Activated naive CD4-positive, alpha-beta T cell treated with anti-CD3 and anti-CD28 coated beads, Interleukin-2, amount 50 U/mL, for 72 hours (primary cell): Measurements from ENCODE around the gene ALOX15B. TPM values are rescaled to one million over a fixed set of nuclear protein-coding genes. Genes with fewer than 3 reads are reported as not detected.

ENCODE experiments used
- ATAC-seq, 2 donors: fragments of 150-1000 bp; cut with Tn5 transposase; 2 replicates each; pipeline ENCODE4 v1.10.0; 2021; ENCODE audit warnings: mild to moderate bottlenecking in 2 of 2, moderate library complexity in 2 of 2
- DNase-seq, 2 donors: peaks; one replicate each; pipeline ENCODE4 v3.0.0; 2021 to 2022; ENCODE audit warnings: low spot score in 2 of 2
- H3K27ac Mint-ChIP-seq, 2 donors: one replicate each; pipeline ENCODE4 v1.8.0; 2022; ENCODE audit warnings: mild to moderate bottlenecking in 2 of 2, mixed read lengths in 2 of 2
- H3K36me3 Mint-ChIP-seq, 2 donors: one replicate each; pipeline ENCODE4 v1.8.0; 2022; ENCODE audit warnings: mixed read lengths in 2 of 2
- H3K9me3 Mint-ChIP-seq, 2 donors: one replicate each; pipeline ENCODE4 v1.8.0; 2022; ENCODE audit warnings: mixed read lengths in 2 of 2
- total RNA-seq, 2 donors: library from RNA; stranded (reverse); gene quantifications; one replicate each; pipeline ENCODE4 v1.2.3, GENCODE V29; 2022

ALOX15B gene
- total RNA-seq, 2 donors from 2014 or later = not detected

GRCh38 chr17:8007836-8008235 is 31.0 kb upstream of the ALOX15B start:
- Mint-ChIP-seq H3K36me3 (no peaks in the 10 kb centered on the region), H3K27ac (no peak overlapping the region), H3K9me3 (no peaks in the 10 kb centered on the region)
- ATAC-seq (no peak), DNase-seq (no peak)

DNA sequence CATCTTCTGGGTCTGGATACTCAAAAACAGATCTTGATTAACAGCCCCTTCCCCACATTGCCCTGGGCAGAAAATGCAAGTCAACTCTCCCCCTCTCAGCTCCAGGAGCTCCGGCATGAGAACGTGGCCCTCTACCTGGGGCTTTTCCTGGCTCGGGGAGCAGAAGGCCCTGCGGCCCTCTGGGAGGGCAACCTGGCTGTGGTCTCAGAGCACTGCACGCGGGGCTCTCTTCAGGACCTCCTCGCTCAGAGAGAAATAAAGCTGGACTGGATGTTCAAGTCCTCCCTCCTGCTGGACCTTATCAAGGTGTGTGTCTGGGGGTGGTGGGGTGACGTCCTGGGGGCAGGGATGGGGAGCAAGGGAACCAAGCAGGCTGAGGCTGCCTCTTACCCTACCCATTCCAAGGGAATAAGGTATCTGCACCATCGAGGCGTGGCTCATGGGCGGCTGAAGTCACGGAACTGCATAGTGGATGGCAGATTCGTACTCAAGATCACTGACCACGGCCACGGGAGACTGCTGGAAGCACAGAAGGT is 26.7 kb upstream of the ALOX15B start:
- no peak for ATAC-seq
- Mint-ChIP-seq H3K9me3 (no peaks in the 10 kb centered on the region), H3K36me3 (no peaks in the 10 kb centered on the region), H3K27ac (no peak overlapping the region)
- no peak for DNase-seq

DNA sequence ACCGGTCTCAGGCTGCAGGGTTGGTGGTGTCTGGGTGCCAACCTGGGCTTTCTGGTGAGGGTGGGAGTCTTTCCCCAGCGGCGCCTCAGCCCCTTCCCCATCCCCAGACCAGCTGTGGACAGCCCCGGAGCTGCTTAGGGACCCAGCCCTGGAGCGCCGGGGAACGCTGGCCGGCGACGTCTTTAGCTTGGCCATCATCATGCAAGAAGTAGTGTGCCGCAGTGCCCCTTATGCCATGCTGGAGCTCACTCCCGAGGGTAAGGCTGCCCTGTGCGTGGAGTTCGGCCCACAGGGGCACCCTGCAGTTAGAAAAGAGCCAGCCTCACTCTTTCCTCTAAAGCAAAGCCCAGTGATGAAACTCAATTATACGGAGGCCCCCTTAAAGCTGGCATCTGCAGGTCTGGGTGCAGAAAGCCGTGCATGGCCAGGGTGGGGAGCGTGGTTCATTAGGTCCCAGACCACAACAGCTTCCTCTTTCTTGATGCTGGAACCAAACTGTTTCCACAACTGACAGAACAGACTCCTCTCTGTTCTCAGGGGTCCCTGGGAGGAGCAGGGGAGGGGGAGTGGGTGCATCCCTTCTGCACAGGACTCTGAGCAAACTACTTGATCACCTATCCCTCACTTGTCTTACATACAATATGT is 25.7 kb upstream of the ALOX15B start:
- Mint-ChIP-seq H3K27ac (no peak overlapping the region), H3K36me3 (no peaks in the 10 kb centered on the region), H3K9me3 (no peaks in the 10 kb centered on the region)
- DNase-seq (no peak), ATAC-seq (no peak)

GRCh38 chr17:8013731-8014557 is 24.9 kb upstream of the ALOX15B start:
- peak overlapping the region in 1 of 2 donors; percentile 14 for H3K27ac Mint-ChIP-seq
- H3K36me3 Mint-ChIP-seq = no peaks in the 10 kb centered on the region
- DNase-seq (no peak), ATAC-seq (no peak)
- no peaks in the 10 kb centered on the region for H3K9me3 Mint-ChIP-seq

DNA sequence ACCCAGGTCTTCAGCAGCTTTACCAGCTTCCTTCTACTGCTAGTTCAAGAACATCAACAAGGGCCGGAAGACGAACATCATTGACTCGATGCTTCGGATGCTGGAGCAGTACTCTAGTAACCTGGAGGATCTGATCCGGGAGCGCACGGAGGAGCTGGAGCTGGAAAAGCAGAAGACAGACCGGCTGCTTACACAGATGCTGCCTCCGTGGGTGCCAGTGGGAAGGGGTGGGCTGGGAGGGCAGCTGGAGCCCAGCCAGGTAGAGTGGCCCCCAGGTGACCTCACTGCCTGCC is 24.4 kb upstream of the ALOX15B start:
- ATAC-seq (no peak), DNase-seq (no peak)
- no peaks in the 10 kb centered on the region for H3K36me3 Mint-ChIP-seq
- H3K27ac Mint-ChIP-seq = no peak overlapping the region
- H3K9me3 Mint-ChIP-seq = no peaks in the 10 kb centered on the region

DNA sequence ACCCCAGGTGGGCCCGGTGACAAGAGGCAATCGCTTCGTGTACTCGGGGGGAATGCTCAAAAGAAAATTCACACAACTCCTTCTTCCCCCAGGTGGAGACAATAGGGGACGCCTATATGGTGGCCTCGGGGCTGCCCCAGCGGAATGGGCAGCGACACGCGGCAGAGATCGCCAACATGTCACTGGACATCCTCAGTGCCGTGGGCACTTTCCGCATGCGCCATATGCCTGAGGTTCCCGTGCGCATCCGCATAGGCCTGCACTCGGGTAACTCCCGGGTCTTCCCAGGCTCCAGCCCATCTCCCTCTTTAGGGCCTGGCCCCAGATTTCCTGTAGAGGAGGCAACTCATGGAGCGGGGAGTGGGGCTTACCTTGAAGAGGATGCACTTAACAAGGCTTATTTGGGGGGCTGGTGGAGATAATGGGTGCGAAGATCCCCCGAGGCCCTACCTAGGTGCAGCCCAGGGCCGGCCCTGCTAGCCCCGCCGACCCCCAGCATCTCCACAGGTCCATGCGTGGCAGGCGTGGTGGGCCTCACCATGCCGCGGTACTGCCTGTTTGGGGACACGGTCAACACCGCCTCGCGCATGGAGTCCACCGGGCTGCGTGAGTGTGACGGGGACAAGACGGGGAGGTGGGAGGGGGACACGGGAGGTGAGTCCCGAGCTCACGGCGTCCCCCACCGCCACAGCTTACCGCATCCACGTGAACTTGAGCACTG is 23.5 kb upstream of the ALOX15B start:
- H3K27ac Mint-ChIP-seq = no peak overlapping the region
- ATAC-seq = no peak
- H3K9me3 Mint-ChIP-seq = no peaks in the 10 kb centered on the region
- no peak for DNase-seq
- H3K36me3 Mint-ChIP-seq = no peaks in the 10 kb centered on the region

DNA sequence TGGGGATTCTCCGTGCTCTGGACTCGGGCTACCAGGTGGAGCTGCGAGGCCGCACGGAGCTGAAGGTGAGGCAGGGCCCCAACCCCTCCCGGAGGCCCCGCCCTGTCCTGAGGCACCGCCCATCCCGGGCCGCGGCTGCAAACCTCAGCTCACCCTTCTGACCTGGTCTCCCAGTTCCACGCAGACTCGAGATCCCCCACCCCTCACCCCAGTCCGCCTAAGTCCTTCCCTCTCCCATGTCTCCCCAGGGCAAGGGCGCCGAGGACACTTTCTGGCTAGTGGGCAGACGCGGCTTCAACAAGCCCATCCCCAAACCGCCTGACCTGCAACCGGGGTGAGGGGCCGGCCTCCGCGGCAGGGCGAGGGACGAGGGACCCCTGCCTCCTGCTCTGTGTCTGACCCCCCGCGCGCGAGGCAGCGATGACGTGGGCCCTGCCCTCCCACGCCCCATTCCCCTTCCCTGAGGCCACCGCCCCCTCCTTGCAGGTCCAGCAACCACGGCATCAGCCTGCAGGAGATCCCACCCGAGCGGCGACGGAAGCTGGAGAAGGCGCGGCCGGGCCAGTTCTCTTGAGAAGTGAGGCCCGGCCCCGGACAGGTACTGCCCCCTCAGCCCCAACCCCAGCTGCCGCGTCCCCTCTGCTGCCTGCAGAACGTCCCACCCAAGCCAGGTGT is 22.8 kb upstream of the ALOX15B start:
- peak in 1 of 2 donors; percentile 42 for DNase-seq
- no peaks in the 10 kb centered on the region for H3K36me3 Mint-ChIP-seq
- no peak overlapping the region for H3K27ac Mint-ChIP-seq
- H3K9me3 Mint-ChIP-seq = no peaks in the 10 kb centered on the region
- ATAC-seq = peak; percentile 28 to 63

GRCh38 chr17:8016632-8017424 is 22.0 kb upstream of the ALOX15B start:
- Mint-ChIP-seq H3K9me3 (no peaks in the 10 kb centered on the region), H3K36me3 (no peaks in the 10 kb centered on the region), H3K27ac (no peak overlapping the region)
- peak; percentile 86 to 89 for ATAC-seq
- DNase-seq = peak in 1 of 2 donors; percentile 72

- H3K27ac Mint-ChIP-seq = no peak overlapping the region
- no peaks in the 10 kb centered on the region for H3K9me3 Mint-ChIP-seq
- ATAC-seq = no peak
Observed at GRCh38 chr17:8018436-8018835, 20.4 kb upstream of the ALOX15B start.

DNA sequence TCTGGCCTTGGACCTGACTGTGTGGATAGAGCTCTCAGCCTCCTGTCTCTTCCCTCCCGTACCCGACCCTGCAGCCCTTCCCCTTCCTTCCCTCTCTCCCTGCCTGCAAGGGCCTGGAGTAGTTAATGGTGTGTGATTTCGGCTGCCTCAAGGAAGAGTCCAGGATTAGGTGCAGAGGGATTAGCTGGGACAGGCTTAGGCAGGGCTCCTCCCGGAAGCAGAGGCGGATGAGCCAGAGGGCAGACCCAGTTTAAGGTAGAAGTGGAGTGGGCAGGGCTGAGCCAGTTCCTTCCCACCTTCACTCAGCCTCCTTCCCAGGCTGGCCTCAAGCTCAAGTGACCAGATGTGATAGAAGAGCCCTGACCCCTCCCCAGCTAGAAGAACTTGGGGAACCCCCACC is 19.7 kb upstream of the ALOX15B start:
- ATAC-seq (no peak), DNase-seq (no peak)
- Mint-ChIP-seq H3K27ac (peak overlapping the region in 1 of 2 donors; percentile 50), H3K36me3 (no peaks in the 10 kb centered on the region), H3K9me3 (no peaks in the 10 kb centered on the region)

More at GRCh38 chr17:8018436-8018835, 20.4 kb upstream of the ALOX15B start:
- no peaks in the 10 kb centered on the region for H3K36me3 Mint-ChIP-seq
- no peak for DNase-seq

GRCh38 chr17:8019665-8020650 is 18.9 kb upstream of the ALOX15B start:
- H3K9me3 Mint-ChIP-seq = no peaks in the 10 kb centered on the region
- H3K27ac Mint-ChIP-seq = peak overlapping the region; percentile 50 to 77
- ATAC-seq = no peak
- H3K36me3 Mint-ChIP-seq = no peaks in the 10 kb centered on the region
- no peak for DNase-seq

DNA sequence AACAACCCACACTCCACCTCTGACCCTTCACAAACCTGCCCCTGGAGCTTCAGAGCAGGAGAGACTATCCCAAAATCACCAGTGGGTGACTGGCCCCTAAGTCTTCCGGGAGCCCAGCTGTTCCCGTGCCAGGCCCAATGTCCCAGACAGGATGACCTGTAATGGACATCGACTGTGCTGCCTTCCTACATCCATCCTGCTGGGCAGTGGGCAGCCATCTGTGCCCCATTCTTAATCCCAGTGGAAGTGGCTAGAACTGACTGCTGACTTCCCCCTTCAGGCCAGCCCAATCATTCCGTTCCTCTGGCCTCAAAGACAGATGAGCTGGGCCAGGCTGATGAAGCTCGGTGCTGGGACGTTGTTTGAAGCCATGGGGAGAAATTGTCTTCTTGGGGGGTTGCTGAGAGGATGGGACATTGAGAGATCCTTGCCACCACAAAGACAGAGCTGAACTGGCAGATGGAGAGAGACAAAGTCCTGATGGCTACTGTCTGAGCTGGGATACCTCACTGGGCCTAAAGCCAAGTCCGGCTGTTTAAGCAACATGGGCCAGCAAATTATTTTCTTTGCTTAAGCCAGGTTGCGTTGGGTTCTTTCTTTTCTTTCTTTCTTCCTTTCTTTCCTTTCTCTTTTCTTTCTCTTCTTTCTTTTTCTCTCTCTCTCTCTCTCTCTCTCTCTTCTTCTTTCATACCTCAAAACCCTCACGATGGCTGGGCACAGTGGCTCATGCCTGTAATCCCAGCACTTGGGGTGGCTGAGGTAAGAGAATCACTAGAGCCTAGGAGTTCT is 17.9 kb upstream of the ALOX15B start:
- no peak for DNase-seq
- no peaks in the 10 kb centered on the region for H3K9me3 Mint-ChIP-seq
- peak overlapping the region in 1 of 2 donors; percentile 36 for H3K27ac Mint-ChIP-seq
- no peaks in the 10 kb centered on the region for H3K36me3 Mint-ChIP-seq
- ATAC-seq = no peak

DNA sequence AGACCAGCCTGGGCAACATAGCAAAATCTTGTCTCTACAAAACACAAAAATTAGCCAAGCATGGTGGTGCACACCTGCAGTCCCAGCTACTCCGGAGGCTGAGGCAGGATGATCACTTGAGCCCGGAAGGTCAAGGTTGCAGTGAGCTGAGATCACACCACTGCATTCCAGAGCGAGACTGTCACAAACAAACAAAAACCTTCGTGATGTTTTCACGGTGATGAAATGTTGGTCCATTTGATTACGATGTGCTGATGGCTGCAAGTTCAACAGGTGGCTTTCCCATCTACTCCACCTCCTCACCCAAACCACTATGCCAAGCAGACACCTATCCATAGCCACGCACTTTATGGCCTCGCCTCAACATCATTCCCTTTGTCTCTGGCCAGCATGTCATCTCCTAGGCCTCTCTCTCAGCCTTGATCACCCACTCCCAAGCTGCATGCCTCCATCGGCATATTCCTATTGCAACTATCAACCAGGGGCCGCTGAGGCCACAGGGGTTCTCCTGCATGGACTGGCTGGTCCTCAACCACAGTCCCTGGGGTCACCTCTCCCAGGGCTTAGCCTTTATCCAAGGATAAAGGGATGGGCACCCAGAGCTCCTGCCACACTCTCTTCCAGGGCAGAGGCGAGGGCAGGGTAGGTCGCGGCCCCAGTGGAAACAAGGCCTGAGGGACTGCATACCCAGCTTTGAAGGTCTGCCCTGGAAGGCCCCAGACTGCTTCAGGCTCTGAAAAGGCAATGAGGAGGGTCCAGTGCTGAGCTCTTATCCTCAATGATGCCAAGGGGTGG is 17.1 kb upstream of the ALOX15B start:
- no peaks in the 10 kb centered on the region for H3K9me3 Mint-ChIP-seq
- DNase-seq (no peak), ATAC-seq (no peak)
- peak overlapping the region in 1 of 2 donors; percentile 36 for H3K27ac Mint-ChIP-seq
- H3K36me3 Mint-ChIP-seq = no peaks in the 10 kb centered on the region
